Progenitor cell of endocrine pancreas (in vitro differentiated cells): ENCODE measurements around the gene NDUFV1. TPM values are rescaled to one million over a fixed set of nuclear protein-coding genes. Genes with fewer than 3 reads are reported as not detected.
A peak's percentile ranks its signal among the peaks of the same experiment; 100 is the strongest.

Source experiments
- DNase-seq: peaks from one replicate; pipeline ENCODE4 v3.0.0; 2021; ENCODE audit warnings: low spot score; ENCODE audit not compliant: unreplicated experiment
- H3K27ac Mint-ChIP-seq: 2 replicates; pipeline ENCODE4 v1.8.0; 2021; ENCODE audit warnings: mild to moderate bottlenecking, moderate library complexity, mixed read lengths
- H3K27me3 Mint-ChIP-seq: 2 replicates; pipeline ENCODE4 v1.8.0; 2021; ENCODE audit warnings: mixed read lengths
- H3K36me3 Mint-ChIP-seq: 2 replicates; pipeline ENCODE4 v1.8.0; 2022; ENCODE audit warnings: mixed read lengths; ENCODE audit not compliant: insufficient read depth
- H3K4me1 Mint-ChIP-seq: 2 replicates; pipeline ENCODE4 v1.8.0; 2021; ENCODE audit warnings: low read depth, mixed read lengths
- H3K4me3 Mint-ChIP-seq: 2 replicates; pipeline ENCODE4 v1.8.0; 2021; ENCODE audit warnings: low read depth, mild to moderate bottlenecking, moderate library complexity, mixed read lengths
- H3K9me3 Mint-ChIP-seq: 2 replicates; pipeline ENCODE4 v1.8.0; 2021; ENCODE audit warnings: low read depth, mixed read lengths
- CTCF ChIP-seq: fragments of 200-600 bp; sonication (generic); IDR thresholded peaks from one replicate; pipeline ENCODE4 v1.5.0; 2021; ENCODE audit warnings: antibody characterized with exemption, mild to moderate bottlenecking; ENCODE audit not compliant: unreplicated experiment
- total RNA-seq: library from RNA; stranded (reverse); gene quantifications from 2 replicates; pipeline ENCODE4 v1.2.1, GENCODE V29; 2021

The NDUFV1 gene
- total RNA-seq, 1 donor from 2014 or later: 137 TPM

- peaks cover 13% of the 10 kb centered on the region for H3K27me3 Mint-ChIP-seq
- TF ChIP-seq CTCF: peak; percentile 74
- peak; percentile 65 for DNase-seq
- H3K36me3 Mint-ChIP-seq: peaks cover 3% of the 10 kb centered on the region
- H3K4me1 Mint-ChIP-seq: peaks cover 7% of the 10 kb centered on the region
- no peak overlapping the region for H3K4me3 Mint-ChIP-seq
- H3K9me3 Mint-ChIP-seq: no peaks in the 10 kb centered on the region
- H3K27ac Mint-ChIP-seq: peak overlapping the region; percentile 49
Measured at GRCh38 chr11:67613960-67614715, 7.4 kb downstream of the NDUFV1 start.

GRCh38 chr11:67614730-67615714, 8.3 kb downstream of the NDUFV1 start:
- TF ChIP-seq CTCF: peak; percentile 55
- no peaks in the 10 kb centered on the region for H3K36me3 Mint-ChIP-seq
- H3K27ac Mint-ChIP-seq: peak overlapping the region; percentile 49
- H3K4me1 Mint-ChIP-seq: peaks cover 10% of the 10 kb centered on the region
- no peak for DNase-seq
- peaks cover 3% of the 10 kb centered on the region for H3K9me3 Mint-ChIP-seq
- peaks cover 18% of the 10 kb centered on the region for H3K27me3 Mint-ChIP-seq
- no peak overlapping the region for H3K4me3 Mint-ChIP-seq

GRCh38 chr11:67615728-67616430, 9.1 kb downstream of the NDUFV1 start:
- no peak for DNase-seq
- H3K27me3 Mint-ChIP-seq: peaks cover 24% of the 10 kb centered on the region

GRCh38 chr11:67616431-67617242, 9.9 kb downstream of the NDUFV1 start:
- H3K36me3 Mint-ChIP-seq: no peaks in the 10 kb centered on the region
- peaks cover 31% of the 10 kb centered on the region for H3K27me3 Mint-ChIP-seq
- peaks cover 23% of the 10 kb centered on the region for H3K4me1 Mint-ChIP-seq
- H3K27ac Mint-ChIP-seq: peak overlapping the region; percentile 33
- DNase-seq: no peak
- TF ChIP-seq CTCF: no peak
- peaks cover 3% of the 10 kb centered on the region for H3K9me3 Mint-ChIP-seq
- H3K4me3 Mint-ChIP-seq: no peak overlapping the region

More at GRCh38 chr11:67615728-67616430, 9.1 kb downstream of the NDUFV1 start:
- no peak for TF ChIP-seq CTCF
- Mint-ChIP-seq H3K36me3 (no peaks in the 10 kb centered on the region), H3K4me3 (no peak overlapping the region), H3K4me1 (peaks cover 16% of the 10 kb centered on the region), H3K27ac (no peak overlapping the region), H3K9me3 (peaks cover 3% of the 10 kb centered on the region)
